Measurements from ENCODE around the gene UBE2Q1.

DNA sequence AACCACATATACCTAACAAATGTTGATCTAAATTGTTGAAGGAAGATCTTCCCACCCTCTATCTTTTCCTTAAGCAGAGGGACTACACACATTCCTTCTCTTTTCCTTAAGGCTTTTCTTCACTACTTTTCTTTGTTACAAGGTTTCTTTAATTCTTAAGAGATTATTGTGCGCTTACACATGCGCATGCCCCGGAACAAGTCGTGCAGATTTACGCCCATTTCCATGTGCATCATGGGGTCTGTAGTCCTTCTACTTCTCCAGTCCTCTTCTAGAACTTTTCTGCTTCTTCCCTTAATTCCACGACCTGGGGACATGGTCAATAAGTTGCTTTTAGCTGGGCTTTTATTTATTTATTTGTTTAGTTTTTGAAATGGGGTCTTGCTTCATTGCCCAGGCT lies 7.4 kb upstream of the UBE2Q1 start:
- TF ChIP-seq, protein P1, sequence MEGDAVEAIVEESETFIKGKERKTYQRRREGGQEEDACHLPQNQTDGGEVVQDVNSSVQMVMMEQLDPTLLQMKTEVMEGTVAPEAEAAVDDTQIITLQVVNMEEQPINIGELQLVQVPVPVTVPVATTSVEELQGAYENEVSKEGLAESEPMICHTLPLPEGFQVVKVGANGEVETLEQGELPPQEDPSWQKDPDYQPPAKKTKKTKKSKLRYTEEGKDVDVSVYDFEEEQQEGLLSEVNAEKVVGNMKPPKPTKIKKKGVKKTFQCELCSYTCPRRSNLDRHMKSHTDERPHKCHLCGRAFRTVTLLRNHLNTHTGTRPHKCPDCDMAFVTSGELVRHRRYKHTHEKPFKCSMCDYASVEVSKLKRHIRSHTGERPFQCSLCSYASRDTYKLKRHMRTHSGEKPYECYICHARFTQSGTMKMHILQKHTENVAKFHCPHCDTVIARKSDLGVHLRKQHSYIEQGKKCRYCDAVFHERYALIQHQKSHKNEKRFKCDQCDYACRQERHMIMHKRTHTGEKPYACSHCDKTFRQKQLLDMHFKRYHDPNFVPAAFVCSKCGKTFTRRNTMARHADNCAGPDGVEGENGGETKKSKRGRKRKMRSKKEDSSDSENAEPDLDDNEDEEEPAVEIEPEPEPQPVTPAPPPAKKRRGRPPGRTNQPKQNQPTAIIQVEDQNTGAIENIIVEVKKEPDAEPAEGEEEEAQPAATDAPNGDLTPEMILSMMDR (IDR thresholded peaks at IDR 0.05), result no peak
- TF ChIP-seq POLR2A (IDR thresholded peaks at IDR 0.05), result no peak
